GM23338 (cell line): ENCODE results near the gene TCP11L2. TPM values are rescaled to one million over a fixed set of nuclear protein-coding genes. Genes with fewer than 3 reads are reported as not detected.

Source experiments
- ATAC-seq: fragments of 200-7000 bp; cut with Tn5 transposase; 3 replicates; pipeline ENCODE4 v1.9.1; 2020
- DNase-seq: peaks from one replicate; pipeline ENCODE4 v3.0.0-alpha.2; 2015; ENCODE audit warnings: low spot score
- H2AFZ ChIP-seq: fragments of 200-600 bp; sonication (generic); 2 replicates; pipeline ENCODE4 v1.8.0; 2016; ENCODE audit warnings: antibody characterized with exemption, mild to moderate bottlenecking, moderate library complexity
- H3F3A ChIP-seq: fragments of 200-600 bp; sonication (generic); replicated peaks from 2 replicates; pipeline ENCODE4 v1.8.0; 2017; ENCODE audit warnings: antibody characterized with exemption, mixed run types, low read depth
- H3K27ac ChIP-seq: fragments of 200-600 bp; sonication (generic); 2 replicates; pipeline ENCODE4 v1.6.1; 2016; ENCODE audit warnings: low read depth
- H3K27me3 ChIP-seq: fragments of 200-600 bp; sonication (generic); 2 replicates; pipeline ENCODE4 v1.8.0; 2016; ENCODE audit warnings: mild to moderate bottlenecking, mixed run types, moderate library complexity; ENCODE audit not compliant: insufficient read depth
- H3K36me3 ChIP-seq: fragments of 200-600 bp; sonication (generic); 2 replicates; pipeline ENCODE4 v1.8.0; 2016; ENCODE audit warnings: mild to moderate bottlenecking; ENCODE audit not compliant: insufficient read depth
- H3K4me1 ChIP-seq: fragments of 200-600 bp; sonication (generic); 2 replicates; pipeline ENCODE4 v1.8.0; 2016; ENCODE audit warnings: mild to moderate bottlenecking, moderate library complexity; ENCODE audit not compliant: insufficient read depth
- H3K4me2 ChIP-seq: fragments of 200-600 bp; sonication (generic); 2 replicates; pipeline ENCODE4 v1.7.1; 2017; ENCODE audit warnings: mixed run types
- H3K4me3 ChIP-seq: fragments of 200-600 bp; sonication (generic); 2 replicates; pipeline ENCODE4 v1.6.1; 2016; ENCODE audit warnings: mixed run types
- H3K79me2 ChIP-seq: fragments of 200-600 bp; sonication (generic); replicated peaks from 2 replicates; pipeline ENCODE4 v1.8.0; 2017; ENCODE audit warnings: mild to moderate bottlenecking; ENCODE audit not compliant: insufficient read depth
- H3K9me2 ChIP-seq: fragments of 200-600 bp; sonication (generic); 2 replicates; pipeline ENCODE4 v1.8.0; 2017; ENCODE audit not compliant: insufficient read depth
- H4K20me1 ChIP-seq: fragments of 200-600 bp; sonication (generic); replicated peaks from 2 replicates; pipeline ENCODE4 v1.8.0; 2017; ENCODE audit warnings: mild to moderate bottlenecking; ENCODE audit not compliant: insufficient read depth
- H3K27ac Mint-ChIP-seq: 2 replicates; pipeline ENCODE4 v1.8.0; 2020; ENCODE audit warnings: inconsistent platforms, mild to moderate bottlenecking, moderate library complexity, mixed read lengths
- H3K27me3 Mint-ChIP-seq: 3 replicates; pipeline ENCODE4 v1.8.0; 2022; ENCODE audit warnings: low read depth, mild to moderate bottlenecking, moderate library complexity, mixed read lengths, inconsistent platforms; ENCODE audit not compliant: insufficient read depth, poor library complexity
- H3K36me3 Mint-ChIP-seq: 3 replicates; pipeline ENCODE4 v1.8.0; 2021; ENCODE audit warnings: low read depth, mild to moderate bottlenecking, inconsistent platforms, moderate library complexity, mixed read lengths
- H3K4me1 Mint-ChIP-seq: 3 replicates; pipeline ENCODE4 v1.8.0; 2020; ENCODE audit warnings: mild to moderate bottlenecking, inconsistent platforms, mixed read lengths
- H3K4me3 Mint-ChIP-seq: 3 replicates; pipeline ENCODE4 v1.8.0; 2021; ENCODE audit warnings: moderate library complexity, mild to moderate bottlenecking, inconsistent platforms, mixed read lengths
- H3K9me3 Mint-ChIP-seq: 3 replicates; pipeline ENCODE4 v1.8.0; 2020; ENCODE audit warnings: moderate library complexity, mild to moderate bottlenecking, inconsistent platforms, mixed read lengths
- CREB1 ChIP-seq: fragments of 250-450 bp; sonication (Bioruptor Pico); IDR thresholded peaks from 2 replicates; pipeline ENCODE4 v1.5.0; 2020; ENCODE audit warnings: low read depth, mild to moderate bottlenecking, moderate library complexity
- ETS1 ChIP-seq: IDR thresholded peaks from 2 replicates; pipeline ENCODE4 v1.6.1; 2016; ENCODE audit warnings: antibody characterized with exemption
- EZH2 ChIP-seq: fragments of 200-600 bp; sonication (generic); IDR thresholded peaks from one replicate; pipeline ENCODE4 v1.8.0; 2017; ENCODE audit warnings: antibody characterized with exemption, mild to moderate bottlenecking, low read depth; ENCODE audit not compliant: unreplicated experiment
- EZH2phosphoT487 ChIP-seq: fragments of 200-600 bp; sonication (generic); IDR thresholded peaks from one replicate; pipeline ENCODE4 v1.8.1; 2018; ENCODE audit warnings: antibody characterized with exemption; ENCODE audit not compliant: unreplicated experiment
- JUNB ChIP-seq: IDR thresholded peaks from one replicate; pipeline ENCODE4 v1.6.1; 2016; ENCODE audit warnings: antibody characterized with exemption; ENCODE audit not compliant: unreplicated experiment
- NANOG ChIP-seq: IDR thresholded peaks from 2 replicates; pipeline ENCODE4 v1.6.1; 2016; ENCODE audit warnings: antibody characterized with exemption, borderline replicate concordance
- POLR2AphosphoS5 ChIP-seq: IDR thresholded peaks from 2 replicates; pipeline ENCODE4 v1.6.1; 2016; ENCODE audit warnings: antibody characterized with exemption, low read depth
- REST ChIP-seq: IDR thresholded peaks from one replicate; pipeline ENCODE4 v1.6.1; 2018; ENCODE audit warnings: antibody characterized with exemption; ENCODE audit not compliant: unreplicated experiment
- STAT1 ChIP-seq: IDR thresholded peaks from one replicate; pipeline ENCODE4 v1.6.1; 2016; ENCODE audit warnings: antibody characterized with exemption; ENCODE audit not compliant: unreplicated experiment
- ZNF114 ChIP-seq: fragments of 250-450 bp; sonication (Bioruptor Pico); IDR thresholded peaks from 2 replicates; pipeline ENCODE4 v1.5.0; 2020; ENCODE audit warnings: mild to moderate bottlenecking, moderate library complexity
- ZNF331 ChIP-seq: fragments of 250-450 bp; sonication (Bioruptor Pico); IDR thresholded peaks from 2 replicates; pipeline ENCODE4 v1.5.0; 2020; ENCODE audit warnings: low read depth, mild to moderate bottlenecking, moderate library complexity
- ZNF462 ChIP-seq: fragments of 250-450 bp; sonication (Bioruptor Pico); IDR thresholded peaks from 2 replicates; pipeline ENCODE4 v1.5.0; 2020; ENCODE audit warnings: mild to moderate bottlenecking, moderate library complexity
- polyA plus RNA-seq: library from polyadenylated mRNA; unstranded; fragments of >200 nt; fragmentation: Nextera tagmentation; extraction: Ambion mirVana; gene quantifications from 2 replicates; pipeline ENCODE4 v1.2.1, GENCODE V29; 2016
- total RNA-seq: library from RNA; depleted of rRNA; stranded (reverse); fragments of >200 nt; shearing (Covaris generic); gene quantifications from 2 replicates; pipeline ENCODE4 v1.2.3, GENCODE V29; 2014
- TF ChIP-seq, protein P1 (sequence below), 2 experiments: fragments of 200-600 bp in 1 of 2; sonication (generic) in 1 of 2; conservative IDR thresholded peaks; 2 replicates each; pipeline versions ENCODE4 v1.5.1 to v1.6.1; 2016 to 2017; ENCODE audit warnings: antibody characterized with exemption in 2 of 2, low read depth in 2 of 2, mild to moderate bottlenecking in 2 of 2, moderate library complexity in 1 of 2

The TCP11L2 gene
- total and polyA plus RNA-seq, 2 experiments from 2014 or later: 1.4 to 4.4 TPM

DNA sequence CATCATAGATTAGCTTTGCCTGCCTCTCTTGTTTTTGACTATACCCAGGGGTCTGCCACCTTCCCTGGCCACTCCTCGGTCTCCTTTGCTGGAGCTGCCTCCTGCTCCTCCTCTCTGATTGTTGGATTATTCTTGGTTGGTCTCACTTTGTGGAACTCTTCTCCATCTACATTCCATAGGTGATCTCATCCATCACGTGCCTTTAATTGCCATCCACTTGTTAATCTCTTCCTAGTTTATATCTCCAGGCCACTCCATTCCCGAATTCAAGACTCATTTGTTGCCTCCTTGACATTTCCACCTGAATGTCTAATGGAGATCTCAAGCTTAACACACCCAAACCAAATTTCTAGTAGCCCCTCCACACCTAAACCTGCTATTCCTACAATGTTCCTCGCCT lies 60.4 kb downstream of the TCP11L2 start:
- Histone ChIP-seq H3K4me3 (no peak overlapping the region), H3K27ac (no peak overlapping the region), H3F3A (no peaks in the 10 kb centered on the region), H3K27me3 (no peaks in the 10 kb centered on the region), H3K9me2 (no peaks in the 10 kb centered on the region), H3K36me3 (peaks cover 4% of the 10 kb centered on the region; the same call in 1 of the 2 replicates), H4K20me1 (peaks cover 6% of the 10 kb centered on the region), H2AFZ (no peak overlapping the region), H3K4me2 (no peak overlapping the region), H3K79me2 (peaks cover 35% of the 10 kb centered on the region), H3K4me1 (peaks cover 8% of the 10 kb centered on the region; the same call in 1 of the 2 replicates)
- Mint-ChIP-seq H3K4me1 (peaks cover 4% of the 10 kb centered on the region), H3K36me3 (no peaks in the 10 kb centered on the region; the same call in 2 of the 3 replicates), H3K4me3 (no peak overlapping the region), H3K9me3 (no peaks in the 10 kb centered on the region), H3K27ac (no peak overlapping the region), H3K27me3 (peaks cover 5% of the 10 kb centered on the region)
- ATAC-seq (no peak), DNase-seq (no peak)
- TF ChIP-seq ETS1: no peak
- TF ChIP-seq EZH2: no peak
- TF ChIP-seq ZNF462 (CRISPR knock-in tag): no peak
- no peak for TF ChIP-seq EZH2phosphoT487
- no peak for TF ChIP-seq NANOG
- TF ChIP-seq JUNB: no peak
- TF ChIP-seq STAT1: no peak
- no peak for TF ChIP-seq CREB1 (CRISPR knock-in tag)
- TF ChIP-seq POLR2AphosphoS5: no peak
- no peak for TF ChIP-seq ZNF331 (CRISPR knock-in tag)
- TF ChIP-seq, protein P1, sequence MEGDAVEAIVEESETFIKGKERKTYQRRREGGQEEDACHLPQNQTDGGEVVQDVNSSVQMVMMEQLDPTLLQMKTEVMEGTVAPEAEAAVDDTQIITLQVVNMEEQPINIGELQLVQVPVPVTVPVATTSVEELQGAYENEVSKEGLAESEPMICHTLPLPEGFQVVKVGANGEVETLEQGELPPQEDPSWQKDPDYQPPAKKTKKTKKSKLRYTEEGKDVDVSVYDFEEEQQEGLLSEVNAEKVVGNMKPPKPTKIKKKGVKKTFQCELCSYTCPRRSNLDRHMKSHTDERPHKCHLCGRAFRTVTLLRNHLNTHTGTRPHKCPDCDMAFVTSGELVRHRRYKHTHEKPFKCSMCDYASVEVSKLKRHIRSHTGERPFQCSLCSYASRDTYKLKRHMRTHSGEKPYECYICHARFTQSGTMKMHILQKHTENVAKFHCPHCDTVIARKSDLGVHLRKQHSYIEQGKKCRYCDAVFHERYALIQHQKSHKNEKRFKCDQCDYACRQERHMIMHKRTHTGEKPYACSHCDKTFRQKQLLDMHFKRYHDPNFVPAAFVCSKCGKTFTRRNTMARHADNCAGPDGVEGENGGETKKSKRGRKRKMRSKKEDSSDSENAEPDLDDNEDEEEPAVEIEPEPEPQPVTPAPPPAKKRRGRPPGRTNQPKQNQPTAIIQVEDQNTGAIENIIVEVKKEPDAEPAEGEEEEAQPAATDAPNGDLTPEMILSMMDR (conservative IDR thresholded peaks at IDR 0.05; ENCODE audit: low read depth in 2 of 2): no peak
- no peak for TF ChIP-seq ZNF114 (CRISPR knock-in tag)
- no peak for TF ChIP-seq REST
